GM12891 (cell line): ENCODE measurements around the gene SUCLA2. TPM values are rescaled to one million over a fixed set of nuclear protein-coding genes. Genes with fewer than 3 reads are reported as not detected.

Source experiments
- DNase-seq: peaks from one replicate; pipeline ENCODE4 v3.0.0; 2011; ENCODE audit warnings: low spot score; ENCODE audit not compliant: insufficient read length
- FAIRE-seq: peaks from 2 replicates; lab custom pipeline; 2011; peaks lifted over from hg19 to GRCh38; lab: Jason Lieb, UNC
- PAX5 ChIP-seq: IDR thresholded peaks from 2 replicates; pipeline ENCODE4 v1.6.1; 2011; ENCODE audit warnings: low read length, moderate library complexity, mild to moderate bottlenecking; ENCODE audit not compliant: insufficient read depth, severe bottlenecking
- POLR2A ChIP-seq: IDR thresholded peaks from 2 replicates; pipeline ENCODE4 v1.6.1; 2011; ENCODE audit warnings: low read depth, low read length, control low read depth
- POLR2AphosphoS5 ChIP-seq: IDR thresholded peaks from 2 replicates; pipeline ENCODE4 v1.6.1; 2011; ENCODE audit warnings: low read depth, low read length, control low read depth
- POU2F2 ChIP-seq: IDR thresholded peaks from 2 replicates; pipeline ENCODE4 v1.6.1; 2011; ENCODE audit warnings: low read depth, mild to moderate bottlenecking, control low read depth, low read length, moderate library complexity
- SPI1 ChIP-seq: IDR thresholded peaks from 2 replicates; pipeline ENCODE4 v1.6.1; 2011; ENCODE audit warnings: low read depth, low read length, control low read depth
- TAF1 ChIP-seq: IDR thresholded peaks from 2 replicates; pipeline ENCODE4 v1.6.1; 2011; ENCODE audit warnings: low read depth, low read length, control low read depth
- polyA plus RNA-seq: library from polyadenylated mRNA; unstranded; fragments of >200 nt; gene quantifications from one replicate; pipeline ENCODE4 v1.2.1, GENCODE V29; 2012; ENCODE audit warnings: low read depth, missing spikeins, inconsistent platforms; ENCODE audit not compliant: missing spikeins

Gene SUCLA2
- polyA plus RNA-seq = 24.3 TPM

- peak; percentile 96 for DNase-seq
- peak; percentile 98 for FAIRE-seq
- TF ChIP-seq POU2F2 = no peak; the same call in 1 of the 2 replicates
- TF ChIP-seq SPI1 = no peak
- TF ChIP-seq TAF1 = peak; percentile 74
- peak; percentile 78 for TF ChIP-seq POLR2AphosphoS5
- peak; percentile 77 for TF ChIP-seq POLR2A
- no peak for TF ChIP-seq PAX5
These were observed at the start of gene SUCLA2 for GRCh38 chr13:48001114-48001881. SUCLA2 (minus strand) TSS chr13:48001273; CDS start chr13:48001269, 4 bp downstream.

- TF ChIP-seq SPI1 (no peak), POU2F2 (no peak), POLR2AphosphoS5 (no peak), PAX5 (no peak), TAF1 (no peak), POLR2A (no peak)
- FAIRE-seq (peak; percentile 5), DNase-seq (no peak)
These were observed 49.5 kb upstream of the SUCLA2 start for GRCh38 chr13:48050550-48050949.

GRCh38 chr13:48043789-48044503 is 42.9 kb upstream of the SUCLA2 start:
- FAIRE-seq (no peak), DNase-seq (no peak)
- TF ChIP-seq POU2F2 (no peak), SPI1 (no peak), POLR2AphosphoS5 (no peak)

GRCh38 chr13:48042894-48043293 is 41.8 kb upstream of the SUCLA2 start:
- no peak for DNase-seq
- no peak for TF ChIP-seq POLR2A
- no peak for TF ChIP-seq POLR2AphosphoS5
- peak; percentile 51 for FAIRE-seq

DNA sequence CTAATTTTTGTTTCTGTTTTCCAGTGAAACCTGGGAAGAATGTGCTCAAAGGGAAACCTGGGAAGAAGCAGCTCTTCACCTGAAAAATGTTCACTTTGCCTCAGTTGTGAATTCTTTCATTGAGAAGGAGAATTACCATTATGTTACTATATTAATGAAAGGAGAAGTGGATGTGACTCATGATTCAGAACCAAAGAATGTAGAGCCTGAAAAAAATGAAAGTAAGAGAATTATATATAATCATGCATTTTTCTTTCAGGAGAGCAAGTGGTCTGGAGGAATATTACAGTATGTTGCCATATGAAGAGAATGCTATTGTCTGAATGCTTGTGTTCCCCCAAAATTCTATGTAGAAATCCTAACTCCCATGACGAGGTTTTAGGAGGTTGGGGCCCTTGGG is 39.8 kb upstream of the SUCLA2 start:
- TF ChIP-seq POLR2AphosphoS5 (no peak), POLR2A (no peak)
- DNase-seq (no peak), FAIRE-seq (no peak)

DNA sequence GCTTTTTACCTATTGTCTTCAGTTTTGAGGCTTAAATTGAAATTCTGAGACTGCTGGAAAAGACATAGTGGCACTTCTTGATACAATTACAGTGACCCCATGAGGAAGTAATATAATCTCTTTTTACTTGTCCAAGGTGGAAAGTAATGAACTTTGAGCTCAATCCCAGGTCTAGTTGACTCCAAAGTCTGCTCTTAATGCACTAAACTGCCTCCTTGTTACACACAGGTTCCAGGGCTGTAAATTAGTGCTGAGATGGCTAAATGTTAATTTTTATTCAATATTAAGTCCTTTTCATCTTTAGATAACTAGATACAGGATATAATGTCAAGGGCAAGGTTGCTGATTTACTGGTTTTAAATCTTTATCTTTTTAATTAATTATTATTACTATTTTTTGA is 39.0 kb upstream of the SUCLA2 start:
- DNase-seq (no peak), FAIRE-seq (no peak)
- TF ChIP-seq PAX5 = no peak
- TF ChIP-seq POLR2AphosphoS5 = no peak
- no peak for TF ChIP-seq POLR2A
- no peak for TF ChIP-seq POU2F2
- no peak for TF ChIP-seq SPI1
- no peak for TF ChIP-seq TAF1

GRCh38 chr13:48038761-48039160 is 37.7 kb upstream of the SUCLA2 start:
- DNase-seq = no peak
- FAIRE-seq = peak; percentile 33

DNA sequence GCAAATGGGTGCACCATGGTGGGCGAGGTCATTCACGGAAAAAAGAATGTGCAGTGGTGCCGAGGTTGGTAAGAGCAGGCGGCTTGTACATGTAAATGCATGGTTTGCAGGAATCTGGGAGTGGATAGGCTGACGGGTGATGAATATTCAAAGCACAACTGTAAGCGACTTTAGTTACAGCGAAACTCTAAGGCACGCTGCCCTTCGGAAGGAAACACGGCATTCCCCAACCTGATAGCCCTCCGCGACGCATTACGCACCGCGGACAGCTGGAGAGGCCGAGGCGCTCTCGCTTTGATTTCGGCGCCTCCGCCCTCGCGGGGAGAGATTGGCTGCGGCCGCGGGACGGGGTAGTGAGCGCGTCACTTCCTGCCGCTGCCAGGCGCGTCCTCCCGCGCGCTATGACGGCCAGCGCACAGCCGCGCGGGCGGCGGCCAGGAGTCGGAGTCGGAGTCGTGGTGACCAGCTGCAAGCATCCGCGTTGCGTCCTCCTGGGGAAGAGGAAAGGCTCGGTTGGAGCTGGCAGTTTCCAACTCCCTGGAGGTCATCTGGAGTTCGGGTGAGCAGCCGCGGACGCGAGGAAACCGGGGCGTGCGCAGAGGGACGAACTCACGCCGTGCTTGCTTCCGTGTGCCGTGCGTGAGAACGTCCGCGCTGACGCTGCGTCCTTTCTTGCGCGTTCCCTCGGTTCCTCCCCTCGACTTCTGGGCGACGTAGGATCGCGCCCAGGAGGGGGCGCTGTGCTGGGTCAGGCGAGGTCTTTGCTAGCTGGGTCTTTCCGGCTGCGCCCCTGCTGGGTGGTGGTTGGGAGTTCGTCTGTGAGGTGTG is 36.5 kb upstream of the SUCLA2 start, which contains the start of gene NUDT15:
NUDT15 (plus strand) TSS at position 381 of the 828 bp plus-strand sequence; CDS start at position 402, 21 bp downstream.
- peak; percentile 87 for DNase-seq
- peak; percentile 100 for FAIRE-seq
- peak; percentile 86 for TF ChIP-seq TAF1
- TF ChIP-seq POLR2A = peak; percentile 99
- no peak for TF ChIP-seq PAX5
- TF ChIP-seq POLR2AphosphoS5 = peak; percentile 98
- peak; percentile 68; the same call in 1 of the 2 replicates for TF ChIP-seq POU2F2
- peak; percentile 67 for TF ChIP-seq SPI1

More at GRCh38 chr13:48038761-48039160, 37.7 kb upstream of the SUCLA2 start:
- TF ChIP-seq POU2F2 (no peak), SPI1 (no peak), POLR2AphosphoS5 (no peak), PAX5 (no peak)

DNA sequence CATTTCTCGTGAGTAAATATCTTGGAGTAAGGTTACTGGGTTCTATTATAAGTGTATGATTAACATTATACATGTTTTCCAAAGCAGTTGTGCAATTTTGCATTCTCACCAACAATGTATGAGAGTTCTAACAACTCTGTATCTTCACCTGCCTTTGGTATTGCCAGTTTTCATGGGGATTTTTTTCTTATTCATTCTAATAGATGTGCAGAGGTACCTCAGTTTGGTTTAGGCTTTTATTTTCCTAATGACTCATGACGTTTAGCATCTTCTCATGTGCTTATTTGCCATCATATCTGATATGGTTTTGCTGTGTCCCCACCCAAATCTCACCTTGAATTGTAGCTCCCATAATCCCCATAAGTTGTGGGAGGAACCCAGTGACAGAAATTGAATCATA is 28.8 kb upstream of the SUCLA2 start:
- no peak for TF ChIP-seq TAF1
- TF ChIP-seq PAX5 = no peak
- no peak for TF ChIP-seq POLR2A
- no peak for TF ChIP-seq POU2F2
- TF ChIP-seq POLR2AphosphoS5 = no peak
- TF ChIP-seq SPI1 = no peak
- FAIRE-seq (no peak), DNase-seq (no peak)
